Keratinocyte (primary cell): ENCODE data around the gene NECTIN4.

Experiments used
- EZH2 ChIP-seq: IDR thresholded peaks from one replicate; pipeline ENCODE4 v1.6.1; 2012; ENCODE audit warnings: inconsistent platforms, mild to moderate bottlenecking, low read length, moderate library complexity
- TF ChIP-seq, protein P1 (sequence below), 3 experiments: IDR thresholded peaks in 1 of 3; conservative IDR thresholded peaks in 1 of 3; optimal IDR thresholded peaks in 1 of 3; 2 replicates in 2 of 3; 3 replicates in 1 of 3; pipeline versions ENCODE3 to v1.5.1; 2011; ENCODE audit warnings: low read length in 3 of 3, mild to moderate bottlenecking in 3 of 3, moderate library complexity in 2 of 3, control low read depth in 1 of 3, inconsistent platforms in 1 of 3; ENCODE audit not compliant: insufficient read depth in 2 of 3; ENCODE audit errors: extremely low read depth in 1 of 3

DNA sequence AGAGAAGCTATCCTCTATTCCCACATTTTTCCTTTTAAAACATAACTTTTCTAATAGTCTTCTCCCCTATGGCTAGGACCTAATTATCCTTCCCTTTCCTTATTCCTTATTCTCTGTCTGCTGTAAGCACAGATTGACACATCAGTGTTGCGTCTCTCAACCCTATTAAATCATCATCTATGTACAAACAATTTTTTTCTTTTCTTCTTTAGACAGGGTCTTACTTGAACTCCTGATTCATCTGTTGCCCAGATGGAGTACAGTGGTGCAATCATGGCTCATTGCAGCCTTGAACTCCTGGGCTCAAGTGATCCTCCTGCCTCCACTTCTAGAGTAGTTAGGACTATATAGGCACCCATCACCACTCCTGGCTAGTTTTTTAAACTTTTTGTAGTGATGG, 17.1 kb upstream of the NECTIN4 start:
- TF ChIP-seq, protein P1, sequence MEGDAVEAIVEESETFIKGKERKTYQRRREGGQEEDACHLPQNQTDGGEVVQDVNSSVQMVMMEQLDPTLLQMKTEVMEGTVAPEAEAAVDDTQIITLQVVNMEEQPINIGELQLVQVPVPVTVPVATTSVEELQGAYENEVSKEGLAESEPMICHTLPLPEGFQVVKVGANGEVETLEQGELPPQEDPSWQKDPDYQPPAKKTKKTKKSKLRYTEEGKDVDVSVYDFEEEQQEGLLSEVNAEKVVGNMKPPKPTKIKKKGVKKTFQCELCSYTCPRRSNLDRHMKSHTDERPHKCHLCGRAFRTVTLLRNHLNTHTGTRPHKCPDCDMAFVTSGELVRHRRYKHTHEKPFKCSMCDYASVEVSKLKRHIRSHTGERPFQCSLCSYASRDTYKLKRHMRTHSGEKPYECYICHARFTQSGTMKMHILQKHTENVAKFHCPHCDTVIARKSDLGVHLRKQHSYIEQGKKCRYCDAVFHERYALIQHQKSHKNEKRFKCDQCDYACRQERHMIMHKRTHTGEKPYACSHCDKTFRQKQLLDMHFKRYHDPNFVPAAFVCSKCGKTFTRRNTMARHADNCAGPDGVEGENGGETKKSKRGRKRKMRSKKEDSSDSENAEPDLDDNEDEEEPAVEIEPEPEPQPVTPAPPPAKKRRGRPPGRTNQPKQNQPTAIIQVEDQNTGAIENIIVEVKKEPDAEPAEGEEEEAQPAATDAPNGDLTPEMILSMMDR (optimal IDR thresholded peaks at IDR 0.05 in 1 of 3, IDR thresholded peaks at IDR 0.05 in 1 of 3, conservative IDR thresholded peaks at IDR 0.05 in 1 of 3; ENCODE audit: extremely low read depth in 1 of 3, insufficient read depth in 2 of 3, low read length in 3 of 3) = no peak
- no peak for TF ChIP-seq EZH2
